SK-N-SH (cell line): ENCODE results near the gene CMYA5.

ENCODE experiments used
- CHD2 ChIP-seq: fragments of 150-350 bp; IDR thresholded peaks from 2 replicates; pipeline ENCODE4 v1.6.1; 2018; ENCODE audit warnings: low read length; ENCODE audit not compliant: partially characterized antibody
- CTCF ChIP-seq: fragments of 200-600 bp; sonication (generic); IDR thresholded peaks from 2 replicates; pipeline ENCODE4 v1.6.1; 2017; ENCODE audit warnings: antibody characterized with exemption, mild to moderate bottlenecking, moderate library complexity
- ELF1 ChIP-seq: IDR thresholded peaks from 2 replicates; pipeline ENCODE4 v1.4.0; 2012
- GATA2 ChIP-seq: sonication (generic); formaldehyde crosslinking; IDR thresholded peaks from 2 replicates; pipeline ENCODE4 v1.5.0; 2020; ENCODE audit warnings: mild to moderate bottlenecking, missing genetic modification reagents
- PBX3 ChIP-seq: IDR thresholded peaks from 2 replicates; pipeline ENCODE4; 2012
- POLR2AphosphoS5 ChIP-seq: IDR thresholded peaks from 2 replicates; pipeline ENCODE4 v1.6.1; 2012; ENCODE audit warnings: low read depth, low read length
- RAD21 ChIP-seq: IDR thresholded peaks from 2 replicates; pipeline ENCODE4 v1.6.1; 2012; ENCODE audit warnings: mild to moderate bottlenecking, low read length
- REST ChIP-seq: IDR thresholded peaks from 2 replicates; pipeline ENCODE4 v1.6.1; 2012; ENCODE audit warnings: mild to moderate bottlenecking, low read depth, low read length, moderate library complexity
- SMC3 ChIP-seq: IDR thresholded peaks from 2 replicates; pipeline ENCODE4 v1.6.1; 2012; ENCODE audit warnings: low read depth, low read length, improper control_type of control experiment
- USF1 ChIP-seq: IDR thresholded peaks from 2 replicates; pipeline ENCODE4 v1.4.0; 2012; ENCODE audit warnings: low read depth, borderline replicate concordance

GRCh38 chr5:79832911-79833310 is 143.3 kb downstream of the CMYA5 start:
- TF ChIP-seq REST (no peak), CTCF (no peak), SMC3 (no peak), CHD2 (no peak), GATA2 (CRISPR knock-in tag) (no peak), ELF1 (no peak), POLR2AphosphoS5 (no peak), PBX3 (no peak), USF1 (no peak), RAD21 (no peak)
